Activated T-helper 17 cell treated with anti-CD3 and anti-CD28 coated beads, Interleukin-2, amount 50 U/mL, for 72 hours (primary cell): ENCODE measurements around the gene MYCL. TPM values are rescaled to one million over a fixed set of nuclear protein-coding genes. Genes with fewer than 3 reads are reported as not detected.
A peak's percentile ranks its signal among the peaks of the same experiment; 100 is the strongest.
"Not testable (repeated sequence)": the region's sequence is repeated elsewhere in the genome, so short reads cannot be mapped to it uniquely, and the experiment has no call there.

Experiments used
- ATAC-seq: fragments of 150-1000 bp; cut with Tn5 transposase; replicated peaks from 2 replicates; pipeline ENCODE4 v1.10.0; 2021; ENCODE audit warnings: mild to moderate bottlenecking, moderate library complexity
- H3K27ac Mint-ChIP-seq: one replicate; pipeline ENCODE4 v1.8.0; 2022; ENCODE audit warnings: mixed read lengths
- H3K27me3 Mint-ChIP-seq: one replicate; pipeline ENCODE4 v1.8.0; 2022; ENCODE audit warnings: mixed read lengths
- H3K36me3 Mint-ChIP-seq: one replicate; pipeline ENCODE4 v1.8.0; 2022; ENCODE audit warnings: low read depth, mild to moderate bottlenecking, mixed read lengths
- H3K4me1 Mint-ChIP-seq: one replicate; pipeline ENCODE4 v1.8.0; 2022; ENCODE audit warnings: mixed read lengths
- H3K4me3 Mint-ChIP-seq: one replicate; pipeline ENCODE4 v1.8.0; 2022; ENCODE audit warnings: mild to moderate bottlenecking, mixed read lengths
- H3K9me3 Mint-ChIP-seq: one replicate; pipeline ENCODE4 v1.8.0; 2022; ENCODE audit warnings: mixed read lengths
- total RNA-seq, 2 donors: library from RNA; stranded (reverse); gene quantifications; one replicate each; pipeline ENCODE4 v1.2.3, GENCODE V29; 2022

MYCL gene
- total RNA-seq, 2 donors from 2014 or later: 0.09 TPM; not detected in 1

GRCh38 chr1:39882152-39882551 lies 19.6 kb downstream of the MYCL start:
- no peaks in the 10 kb centered on the region for H3K27me3 Mint-ChIP-seq
- H3K9me3 Mint-ChIP-seq: no peaks in the 10 kb centered on the region
- peaks cover 33% of the 10 kb centered on the region for H3K4me1 Mint-ChIP-seq
- H3K4me3 Mint-ChIP-seq: peak overlapping the region; percentile 97
- peaks cover 54% of the 10 kb centered on the region for H3K36me3 Mint-ChIP-seq
- peak overlapping the region; percentile 90 for H3K27ac Mint-ChIP-seq
- ATAC-seq: no peak

DNA sequence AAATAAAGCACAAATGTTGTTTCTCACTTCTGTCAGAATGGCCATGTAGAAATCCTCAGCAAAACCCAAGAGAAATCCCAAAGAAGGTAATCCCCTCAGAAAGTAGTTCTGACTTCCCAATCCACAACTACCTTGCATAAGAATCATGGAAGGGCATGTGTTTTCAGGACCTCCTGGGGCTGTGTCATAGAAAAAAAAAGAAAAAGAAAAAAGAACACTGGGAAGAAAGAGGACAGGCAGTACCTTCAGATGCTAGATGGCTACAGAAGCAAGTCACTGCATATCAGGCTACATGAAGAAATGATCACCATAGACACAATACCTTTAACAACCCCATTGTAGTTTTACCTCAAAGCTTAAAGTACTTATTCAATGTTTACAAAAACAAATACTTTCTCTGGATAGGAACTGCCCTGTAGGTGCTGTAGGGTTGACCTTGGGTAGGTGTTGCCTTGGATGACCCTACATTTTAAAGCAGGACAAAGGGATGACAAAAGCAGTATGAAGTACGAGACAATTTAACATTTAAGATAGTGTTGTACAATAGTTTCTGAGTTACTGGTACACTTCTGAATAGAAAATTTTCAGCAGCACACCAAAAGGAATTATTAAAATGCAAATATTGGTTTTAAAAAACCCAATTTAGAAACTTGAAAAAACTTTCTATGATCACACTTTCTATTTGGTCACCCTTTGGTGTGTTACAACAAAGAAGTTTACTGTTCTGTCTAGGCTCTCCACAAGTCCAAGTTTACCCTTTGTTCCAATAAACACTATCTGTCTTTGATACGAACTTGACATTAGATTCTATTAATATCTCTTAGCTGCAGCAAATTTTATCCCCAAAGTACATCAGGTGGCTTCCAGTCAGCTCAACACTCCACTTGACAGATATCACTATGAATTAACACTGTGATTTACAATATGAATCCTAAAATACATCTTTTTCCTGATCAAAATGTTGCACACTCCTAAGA lies 23.4 kb downstream of the MYCL start:
- peaks cover 41% of the 10 kb centered on the region for H3K4me1 Mint-ChIP-seq
- H3K27me3 Mint-ChIP-seq: no peaks in the 10 kb centered on the region
- no peak for ATAC-seq
- peaks cover 78% of the 10 kb centered on the region for H3K36me3 Mint-ChIP-seq
- H3K4me3 Mint-ChIP-seq: peak overlapping the region; percentile 7
- H3K27ac Mint-ChIP-seq: peak overlapping the region; percentile 36
- no peaks in the 10 kb centered on the region for H3K9me3 Mint-ChIP-seq

DNA sequence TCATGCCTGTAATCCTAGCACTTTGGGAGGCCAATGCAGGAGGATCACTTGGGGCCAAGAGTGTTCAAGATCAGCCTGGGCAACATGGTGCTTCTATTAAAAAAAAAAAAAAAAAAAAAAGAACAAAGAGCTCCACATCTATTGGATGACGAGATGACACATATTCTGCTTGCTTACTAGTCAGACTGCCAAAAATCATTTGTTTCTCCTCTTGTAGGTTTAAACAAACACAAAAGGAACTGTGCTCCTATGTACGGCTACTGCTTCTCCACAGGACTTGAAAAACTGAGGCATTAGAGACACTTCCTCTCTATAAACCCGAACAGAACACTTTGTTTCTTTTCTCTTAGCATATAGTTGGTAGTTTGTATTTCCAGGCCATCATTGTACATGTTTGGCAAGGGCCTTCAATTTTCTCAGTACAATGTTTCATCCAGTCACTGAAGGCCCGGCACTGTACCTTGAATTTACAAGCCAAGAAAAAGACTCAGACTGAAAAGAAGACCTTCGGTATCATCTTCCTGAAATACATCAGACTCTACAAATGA lies 24.4 kb downstream of the MYCL start:
- H3K36me3 Mint-ChIP-seq: peaks cover 70% of the 10 kb centered on the region
- H3K4me3 Mint-ChIP-seq: peak overlapping the region; percentile 7
- H3K27ac Mint-ChIP-seq: peak overlapping the region; percentile 36
- no peaks in the 10 kb centered on the region for H3K9me3 Mint-ChIP-seq
- peaks cover 40% of the 10 kb centered on the region for H3K4me1 Mint-ChIP-seq
- no peak for ATAC-seq
- no peaks in the 10 kb centered on the region for H3K27me3 Mint-ChIP-seq

DNA sequence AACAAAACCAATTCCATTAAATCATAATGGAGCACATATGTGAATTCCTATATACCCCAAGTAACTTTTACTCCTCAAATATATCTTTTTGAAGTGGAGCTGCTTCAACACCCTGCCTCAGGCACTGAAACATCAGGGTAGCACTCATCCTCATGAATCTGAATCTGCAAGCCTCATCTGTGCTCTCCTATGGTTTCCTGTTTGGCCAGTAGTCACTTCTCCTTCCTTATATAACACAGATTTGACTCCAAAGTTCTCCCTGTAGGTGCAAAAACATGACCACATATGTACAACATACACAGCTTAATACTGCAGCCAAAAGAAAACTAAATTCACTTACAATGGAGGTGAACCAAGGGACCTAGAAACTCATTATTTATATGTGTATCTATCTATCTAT lies 25.6 kb downstream of the MYCL start:
- ATAC-seq: no peak
- Mint-ChIP-seq H3K9me3 (no peaks in the 10 kb centered on the region), H3K4me1 (peaks cover 29% of the 10 kb centered on the region), H3K36me3 (peaks cover 70% of the 10 kb centered on the region), H3K27ac (no peak overlapping the region), H3K4me3 (no peak overlapping the region), H3K27me3 (no peaks in the 10 kb centered on the region)

DNA sequence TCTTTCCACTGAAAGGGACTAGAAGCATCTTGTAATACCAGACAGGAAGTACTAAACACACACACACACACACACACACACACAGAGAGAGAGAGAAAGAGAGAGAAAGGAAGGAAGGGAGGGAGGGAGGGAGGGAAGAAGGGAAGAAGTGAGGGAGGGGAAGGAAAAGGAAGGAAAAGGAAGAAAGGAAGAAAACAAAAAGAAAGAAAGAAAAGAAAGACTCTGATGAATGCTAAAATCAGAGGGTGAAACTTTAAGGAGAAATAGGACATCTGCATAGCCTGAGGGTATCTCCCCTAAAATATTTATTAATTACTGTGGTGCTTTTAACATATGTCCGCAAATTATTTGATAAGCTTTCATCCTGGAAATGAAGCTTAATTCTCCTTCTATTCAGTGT lies 29.0 kb downstream of the MYCL start:
- H3K36me3 Mint-ChIP-seq: peaks cover 75% of the 10 kb centered on the region
- H3K4me1 Mint-ChIP-seq: peaks cover 18% of the 10 kb centered on the region
- ATAC-seq: no peak
- no peaks in the 10 kb centered on the region for H3K9me3 Mint-ChIP-seq
- no peak overlapping the region for H3K4me3 Mint-ChIP-seq
- no peak overlapping the region for H3K27ac Mint-ChIP-seq
- no peaks in the 10 kb centered on the region for H3K27me3 Mint-ChIP-seq

DNA sequence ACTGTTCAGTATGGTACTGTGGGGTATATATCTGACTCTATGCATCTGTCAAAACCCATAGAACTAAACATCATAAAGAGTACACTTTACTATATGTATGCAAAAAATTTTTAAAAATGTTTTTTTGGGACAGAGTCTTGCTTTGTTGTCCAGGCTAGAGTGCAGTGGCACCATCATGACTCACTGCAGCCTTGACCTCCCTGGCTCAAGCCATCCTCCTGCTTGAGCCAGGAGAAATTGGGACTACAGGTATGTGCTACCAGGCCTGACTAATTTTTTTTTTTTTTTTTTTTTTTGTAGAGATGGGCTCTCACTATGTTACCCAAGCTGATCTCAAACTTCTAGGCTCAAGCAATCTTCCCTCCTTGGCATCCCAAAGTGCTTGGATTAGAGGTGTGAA lies 29.9 kb downstream of the MYCL start:
- ATAC-seq: no peak
- Mint-ChIP-seq H3K9me3 (no peaks in the 10 kb centered on the region), H3K4me3 (no peak overlapping the region), H3K4me1 (peaks cover 9% of the 10 kb centered on the region), H3K27me3 (no peaks in the 10 kb centered on the region), H3K36me3 (peaks cover 75% of the 10 kb centered on the region), H3K27ac (no peak overlapping the region)

DNA sequence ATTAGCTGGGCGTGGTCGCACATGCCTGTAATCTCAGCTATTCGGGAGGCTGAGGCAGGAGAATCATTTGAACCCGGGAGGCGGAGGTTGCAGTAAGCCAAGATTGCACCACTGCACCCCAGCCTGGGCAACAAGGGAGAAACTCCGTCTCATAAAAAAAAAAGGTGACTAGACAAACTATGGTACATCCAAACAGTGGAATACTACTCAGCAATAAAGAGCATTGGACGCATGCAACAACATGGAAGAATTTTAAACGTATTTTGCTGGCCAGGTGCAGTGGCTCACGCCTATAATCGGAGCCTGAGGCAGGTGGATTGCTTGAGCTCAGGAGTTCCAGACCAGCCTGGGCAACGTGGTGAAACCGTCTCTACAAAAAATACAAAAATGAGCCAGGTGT lies 30.7 kb downstream of the MYCL start:
- H3K27me3 Mint-ChIP-seq, H3K9me3 Mint-ChIP-seq, H3K27ac Mint-ChIP-seq, H3K4me1 Mint-ChIP-seq, H3K4me3 Mint-ChIP-seq, ATAC-seq: not testable (repeated sequence)
- peaks cover 69% of the 10 kb centered on the region for H3K36me3 Mint-ChIP-seq

DNA sequence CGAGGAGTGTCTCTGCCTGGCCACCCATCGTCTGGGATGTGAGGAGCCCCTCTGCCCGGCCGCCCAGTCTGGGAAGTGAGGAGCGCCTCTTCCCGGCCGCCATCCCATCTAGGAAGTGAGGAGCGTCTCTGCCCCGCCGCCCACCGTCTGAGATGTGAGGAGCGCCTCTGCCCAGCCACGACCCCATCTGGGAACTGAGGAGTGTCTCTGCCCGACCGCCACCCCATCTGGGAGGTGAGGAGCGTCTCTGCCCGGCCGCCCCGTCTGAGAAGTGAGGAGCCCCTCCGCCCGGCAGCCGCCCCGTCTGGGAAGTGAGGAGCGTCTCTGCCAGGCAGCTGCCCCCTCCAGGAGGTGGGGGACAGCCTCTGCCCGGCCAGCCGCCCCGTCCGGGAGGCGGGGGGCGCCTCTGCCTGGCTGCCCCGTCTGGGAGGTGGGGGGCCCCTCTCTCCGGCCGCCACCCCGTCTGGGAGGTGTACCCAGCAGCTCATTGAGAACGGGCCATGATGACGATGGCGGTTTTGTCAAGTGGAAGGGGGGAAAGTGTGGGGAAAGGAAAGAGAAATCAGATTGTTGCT lies 32.1 kb downstream of the MYCL start:
- H3K27me3 Mint-ChIP-seq, H3K4me3 Mint-ChIP-seq, H3K9me3 Mint-ChIP-seq, ATAC-seq, H3K27ac Mint-ChIP-seq, H3K4me1 Mint-ChIP-seq: not testable (repeated sequence)
- H3K36me3 Mint-ChIP-seq: peaks cover 69% of the 10 kb centered on the region

DNA sequence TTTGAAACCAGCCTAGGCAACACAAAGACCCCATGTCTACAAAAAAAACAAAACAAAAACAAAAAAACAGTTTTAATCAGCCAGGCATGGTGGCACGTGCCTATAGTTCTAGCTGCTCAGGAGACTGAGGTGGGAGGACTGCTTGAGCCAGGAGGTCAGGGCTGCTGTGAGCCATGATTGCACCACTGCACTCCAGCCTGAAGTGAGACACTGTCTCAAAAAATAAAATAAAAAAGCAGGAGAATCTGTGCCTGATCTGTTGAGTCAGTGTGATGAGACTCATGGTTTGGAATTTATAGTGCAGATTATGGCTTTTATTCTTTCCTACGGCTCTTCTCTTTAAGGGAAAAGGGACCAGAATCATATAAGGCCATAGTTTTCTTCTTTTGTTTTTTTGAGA lies 35.0 kb downstream of the MYCL start:
- no peaks in the 10 kb centered on the region for H3K27me3 Mint-ChIP-seq
- H3K27ac Mint-ChIP-seq: no peak overlapping the region
- ATAC-seq: no peak
- H3K4me3 Mint-ChIP-seq: no peak overlapping the region
- no peaks in the 10 kb centered on the region for H3K4me1 Mint-ChIP-seq
- peaks cover 85% of the 10 kb centered on the region for H3K36me3 Mint-ChIP-seq
- no peaks in the 10 kb centered on the region for H3K9me3 Mint-ChIP-seq

- no peaks in the 10 kb centered on the region for H3K9me3 Mint-ChIP-seq
- H3K27ac Mint-ChIP-seq: no peak overlapping the region
- ATAC-seq: no peak
- peaks cover 85% of the 10 kb centered on the region for H3K36me3 Mint-ChIP-seq
- H3K27me3 Mint-ChIP-seq: no peaks in the 10 kb centered on the region
- H3K4me3 Mint-ChIP-seq: no peak overlapping the region
- no peaks in the 10 kb centered on the region for H3K4me1 Mint-ChIP-seq
Measured at GRCh38 chr1:39865762-39866161, 36.0 kb downstream of the MYCL start.

DNA sequence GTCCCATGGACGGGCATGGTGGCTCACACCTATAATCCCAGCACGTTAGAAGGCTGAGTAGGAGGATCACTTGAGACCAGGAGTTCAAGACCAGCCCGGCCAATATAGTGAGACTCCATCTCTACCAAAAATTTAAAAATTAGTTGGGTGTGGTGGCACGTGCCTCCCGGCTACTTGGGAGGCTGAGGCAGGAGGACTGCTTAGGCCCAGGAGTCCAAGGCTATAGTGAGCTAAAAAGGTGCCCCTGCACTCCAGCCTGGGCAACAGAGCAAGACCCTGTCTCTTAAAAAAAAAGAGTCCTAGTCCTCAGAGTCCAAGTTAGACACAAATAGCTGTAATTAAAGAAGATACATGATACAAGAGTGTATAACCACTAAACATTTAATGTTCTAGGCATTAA lies 38.5 kb downstream of the MYCL start:
- H3K4me1 Mint-ChIP-seq: no peaks in the 10 kb centered on the region

GRCh38 chr1:39861003-39861402 lies 40.7 kb downstream of the MYCL start:
- no peak for ATAC-seq
- Mint-ChIP-seq H3K36me3 (peaks cover 73% of the 10 kb centered on the region), H3K4me3 (no peak overlapping the region), H3K27ac (no peak overlapping the region), H3K4me1 (no peaks in the 10 kb centered on the region), H3K9me3 (no peaks in the 10 kb centered on the region), H3K27me3 (no peaks in the 10 kb centered on the region)

More for the DNA sequence above, 38.5 kb downstream of the MYCL start:
- Mint-ChIP-seq H3K27me3 (no peaks in the 10 kb centered on the region), H3K27ac (no peak overlapping the region), H3K9me3 (no peaks in the 10 kb centered on the region), H3K4me3 (no peak overlapping the region), H3K36me3 (peaks cover 69% of the 10 kb centered on the region)
- no peak for ATAC-seq

DNA sequence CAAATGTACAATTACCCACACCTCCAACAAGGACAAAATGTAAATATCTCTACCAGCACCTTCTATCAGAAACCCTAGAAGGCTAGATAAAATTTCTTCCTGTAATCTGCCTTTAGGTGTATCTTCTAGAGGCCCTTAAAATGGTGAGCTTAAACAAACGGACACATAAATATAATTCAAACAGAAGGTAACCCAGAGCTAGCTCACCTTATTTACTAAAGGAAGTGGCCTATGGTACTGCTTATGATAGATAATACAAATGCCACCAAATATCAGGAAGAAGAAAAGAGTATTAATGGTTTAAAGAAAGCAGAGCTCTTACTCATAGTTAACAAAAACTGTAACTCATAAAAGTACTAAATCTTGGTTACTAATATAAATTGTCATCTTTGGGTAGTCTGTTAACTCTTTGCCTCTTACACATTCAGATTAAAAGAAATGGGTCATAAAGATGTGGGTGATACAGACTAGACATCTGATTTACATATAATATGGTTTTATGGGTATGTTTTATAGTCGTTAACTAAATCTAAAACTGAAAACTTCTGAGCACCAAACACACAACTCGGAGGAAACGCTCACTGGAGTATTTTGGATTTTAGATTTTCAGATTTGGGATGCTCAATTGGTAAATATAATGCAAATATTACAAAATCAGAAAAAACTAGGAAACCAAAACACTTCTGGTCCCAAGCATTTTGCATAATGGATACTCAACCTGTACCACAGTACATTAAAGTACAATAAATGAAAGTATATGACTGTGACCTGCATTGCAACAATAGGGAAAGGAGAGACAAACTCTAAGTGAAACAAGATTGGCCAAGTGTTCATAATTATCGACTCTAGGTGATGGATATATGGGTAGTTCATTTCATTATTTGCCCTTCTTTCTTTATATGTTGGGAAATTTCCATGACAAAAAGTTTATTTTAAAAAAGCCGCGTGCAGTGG lies 41.6 kb downstream of the MYCL start:
- Mint-ChIP-seq H3K27me3 (no peaks in the 10 kb centered on the region), H3K36me3 (peaks cover 73% of the 10 kb centered on the region), H3K27ac (no peak overlapping the region), H3K4me3 (no peak overlapping the region), H3K4me1 (no peaks in the 10 kb centered on the region), H3K9me3 (no peaks in the 10 kb centered on the region)
- ATAC-seq: no peak

DNA sequence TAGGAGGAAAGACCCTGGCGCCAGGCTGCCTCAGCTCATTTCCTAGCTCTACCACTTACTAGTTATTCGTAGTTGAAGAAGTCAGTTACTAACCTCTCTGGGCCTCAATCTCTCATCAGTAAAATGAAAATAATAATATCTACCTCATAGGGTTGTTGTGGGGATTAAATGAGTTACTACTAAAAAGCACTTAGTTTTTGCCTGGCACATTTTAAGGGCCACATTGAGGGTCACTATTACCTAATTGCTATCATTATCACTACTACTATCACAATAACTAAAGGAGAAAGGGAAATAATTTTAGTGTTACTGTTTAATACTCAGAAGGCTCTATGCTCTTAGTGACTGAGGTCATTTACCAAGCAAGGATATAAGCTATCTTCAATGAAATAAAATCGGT lies 43.4 kb downstream of the MYCL start:
- Mint-ChIP-seq H3K4me3 (no peak overlapping the region), H3K9me3 (no peaks in the 10 kb centered on the region), H3K27ac (no peak overlapping the region), H3K4me1 (no peaks in the 10 kb centered on the region), H3K36me3 (peaks cover 73% of the 10 kb centered on the region), H3K27me3 (no peaks in the 10 kb centered on the region)
- no peak for ATAC-seq
